ENCODE results near the gene CYP4B1. TPM values are rescaled to one million over a fixed set of nuclear protein-coding genes. Genes with fewer than 3 reads are reported as not detected.

Gene CYP4B1
- total RNA-seq, 1 experiment from 2014 or later, result 3.5 TPM

GRCh38 chr1:46761740-46762139 is 37.1 kb upstream of the CYP4B1 start:
- CTCF ChIA-PET, result no interaction called here
- intact Hi-C loops (cut with micrococcal nuclease; ENCODE audit: unreplicated experiment), result no loop called here
- Histone ChIP-seq H3K9me2 (ENCODE audit: insufficient read depth) (no peaks in the 10 kb centered on the region), H3K36me3 (ENCODE audit: low read depth) (no peaks in the 10 kb centered on the region), H2AFZ (no peak overlapping the region), H4K20me1 (ENCODE audit: insufficient read depth) (no peaks in the 10 kb centered on the region), H3K27me3 (ENCODE audit: insufficient read depth, low read depth) (no peaks in the 10 kb centered on the region), H3K4me1 (replicated peaks; ENCODE audit: insufficient read depth) (peaks cover 31% of the 10 kb centered on the region), H3F3A (ENCODE audit: insufficient read depth, low read depth) (peaks cover 17% of the 10 kb centered on the region; the same call in 1 of the 2 replicates), H3K79me2 (ENCODE audit: low read depth) (no peaks in the 10 kb centered on the region), H3K27ac (no peak overlapping the region), H3K4me2 (no peak overlapping the region), H3K4me3 (no peak overlapping the region), H3K9me3 (ENCODE audit: insufficient read depth, low read depth) (no peaks in the 10 kb centered on the region)
- BruUV-seq (replicated peaks), result no TSS peak
- no peak for DNase-seq
- POLR2A ChIA-PET (ENCODE audit: unreplicated experiment), result no interaction called here
- TF ChIP-seq CTCF (conservative IDR thresholded peaks at IDR 0.05) (no peak), EZH2 (IDR thresholded peaks at IDR 0.05; ENCODE audit: low read depth) (no peak)

GRCh38 chr1:46764402-46764801 is 34.4 kb upstream of the CYP4B1 start:
- H3K4me1 ChIP-seq (replicated peaks; ENCODE audit: insufficient read depth), result peaks cover 17% of the 10 kb centered on the region; the same call in 1 of the 2 replicates
- H3K4me3 ChIP-seq, result no peak overlapping the region
- no peak for DNase-seq
- ChIA-PET CTCF (no interaction called here), POLR2A (ENCODE audit: unreplicated experiment) (no interaction called here)
- H3K36me3 ChIP-seq (ENCODE audit: low read depth), result no peaks in the 10 kb centered on the region
- TF ChIP-seq CTCF (conservative IDR thresholded peaks at IDR 0.05), result no peak
- no peak for TF ChIP-seq EZH2 (IDR thresholded peaks at IDR 0.05; ENCODE audit: low read depth)
- H2AFZ ChIP-seq, result no peak overlapping the region
- intact Hi-C loops (cut with micrococcal nuclease; ENCODE audit: unreplicated experiment), result no loop called here
- no peaks in the 10 kb centered on the region for H3K9me3 ChIP-seq (ENCODE audit: insufficient read depth, low read depth)
- H3F3A ChIP-seq (ENCODE audit: insufficient read depth, low read depth), result no peaks in the 10 kb centered on the region
- H3K27ac ChIP-seq, result no peak overlapping the region
- H3K4me2 ChIP-seq, result no peak overlapping the region
- no peaks in the 10 kb centered on the region for H3K79me2 ChIP-seq (ENCODE audit: low read depth)
- H4K20me1 ChIP-seq (ENCODE audit: insufficient read depth), result no peaks in the 10 kb centered on the region
- BruUV-seq (replicated peaks), result no TSS peak
- no peaks in the 10 kb centered on the region for H3K9me2 ChIP-seq (ENCODE audit: insufficient read depth)
- H3K27me3 ChIP-seq (ENCODE audit: insufficient read depth, low read depth), result no peaks in the 10 kb centered on the region

GRCh38 chr1:46767649-46768282 is 31.1 kb upstream of the CYP4B1 start:
- peak in 1 of 2 experiments; percentile 17 for DNase-seq

More at GRCh38 chr1:46767649-46768282, 31.1 kb upstream of the CYP4B1 start:
- peaks cover 26% of the 10 kb centered on the region; the same call in 1 of the 2 replicates for H3K9me3 ChIP-seq (ENCODE audit: insufficient read depth, low read depth)
- no peaks in the 10 kb centered on the region for H3K27me3 ChIP-seq (ENCODE audit: insufficient read depth, low read depth)
- BruUV-seq (replicated peaks), result no TSS peak
- no peaks in the 10 kb centered on the region for H4K20me1 ChIP-seq (ENCODE audit: insufficient read depth)
- H3K79me2 ChIP-seq (ENCODE audit: low read depth), result no peaks in the 10 kb centered on the region
- POLR2A ChIA-PET (ENCODE audit: unreplicated experiment), result no interaction called here
- H3K9me2 ChIP-seq (ENCODE audit: insufficient read depth), result no peaks in the 10 kb centered on the region
- H3F3A ChIP-seq (ENCODE audit: insufficient read depth, low read depth), result no peaks in the 10 kb centered on the region
- intact Hi-C loops (cut with micrococcal nuclease; ENCODE audit: unreplicated experiment), result no loop called here
- peaks cover 12% of the 10 kb centered on the region; the same call in 1 of the 2 replicates for H3K4me1 ChIP-seq (replicated peaks; ENCODE audit: insufficient read depth)
- no peak overlapping the region for H2AFZ ChIP-seq
- H3K27ac ChIP-seq, result no peak overlapping the region
- no peaks in the 10 kb centered on the region for H3K36me3 ChIP-seq (ENCODE audit: low read depth)
- no peak overlapping the region for H3K4me2 ChIP-seq
- no peak overlapping the region for H3K4me3 ChIP-seq
- CTCF ChIA-PET, result no interaction called here
- TF ChIP-seq EZH2 (IDR thresholded peaks at IDR 0.05; ENCODE audit: low read depth) (no peak), CTCF (conservative IDR thresholded peaks at IDR 0.05) (no peak)

All from PC-9 (cell line).